AG10803 (cell line): ENCODE results near the gene CABCOCO1.

ENCODE experiments used
- DNase-seq: peaks from one replicate; pipeline ENCODE4 v3.0.0; 2010; ENCODE audit warnings: low read depth
- H3K4me3 ChIP-seq: 2 replicates; pipeline ENCODE4 v1.5.1; 2011; ENCODE audit warnings: mild to moderate bottlenecking, low read length, control low read depth
- TF ChIP-seq, protein P1 (sequence below): conservative IDR thresholded peaks from 2 replicates; pipeline ENCODE4 v1.5.1; 2011; ENCODE audit warnings: mild to moderate bottlenecking, low read length, control low read depth, inconsistent platforms

CABCOCO1 gene

GRCh38 chr10:61792097-61792716 lies 129.5 kb downstream of the CABCOCO1 start:
- no peak overlapping the region for H3K4me3 ChIP-seq
- TF ChIP-seq, protein P1, sequence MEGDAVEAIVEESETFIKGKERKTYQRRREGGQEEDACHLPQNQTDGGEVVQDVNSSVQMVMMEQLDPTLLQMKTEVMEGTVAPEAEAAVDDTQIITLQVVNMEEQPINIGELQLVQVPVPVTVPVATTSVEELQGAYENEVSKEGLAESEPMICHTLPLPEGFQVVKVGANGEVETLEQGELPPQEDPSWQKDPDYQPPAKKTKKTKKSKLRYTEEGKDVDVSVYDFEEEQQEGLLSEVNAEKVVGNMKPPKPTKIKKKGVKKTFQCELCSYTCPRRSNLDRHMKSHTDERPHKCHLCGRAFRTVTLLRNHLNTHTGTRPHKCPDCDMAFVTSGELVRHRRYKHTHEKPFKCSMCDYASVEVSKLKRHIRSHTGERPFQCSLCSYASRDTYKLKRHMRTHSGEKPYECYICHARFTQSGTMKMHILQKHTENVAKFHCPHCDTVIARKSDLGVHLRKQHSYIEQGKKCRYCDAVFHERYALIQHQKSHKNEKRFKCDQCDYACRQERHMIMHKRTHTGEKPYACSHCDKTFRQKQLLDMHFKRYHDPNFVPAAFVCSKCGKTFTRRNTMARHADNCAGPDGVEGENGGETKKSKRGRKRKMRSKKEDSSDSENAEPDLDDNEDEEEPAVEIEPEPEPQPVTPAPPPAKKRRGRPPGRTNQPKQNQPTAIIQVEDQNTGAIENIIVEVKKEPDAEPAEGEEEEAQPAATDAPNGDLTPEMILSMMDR: no peak
- no peak for DNase-seq

- no peak for DNase-seq
- TF ChIP-seq, protein P1: no peak
- H3K4me3 ChIP-seq: no peak overlapping the region
Observed at GRCh38 chr10:61792921-61793320, 130.2 kb downstream of the CABCOCO1 start.

GRCh38 chr10:61793760-61794703 lies 131.3 kb downstream of the CABCOCO1 start:
- no peak overlapping the region for H3K4me3 ChIP-seq
- DNase-seq: peak; percentile 65
- TF ChIP-seq, protein P1: no peak

GRCh38 chr10:61795147-61795546 lies 132.4 kb downstream of the CABCOCO1 start:
- no peak for DNase-seq
- TF ChIP-seq, protein P1: no peak

DNA sequence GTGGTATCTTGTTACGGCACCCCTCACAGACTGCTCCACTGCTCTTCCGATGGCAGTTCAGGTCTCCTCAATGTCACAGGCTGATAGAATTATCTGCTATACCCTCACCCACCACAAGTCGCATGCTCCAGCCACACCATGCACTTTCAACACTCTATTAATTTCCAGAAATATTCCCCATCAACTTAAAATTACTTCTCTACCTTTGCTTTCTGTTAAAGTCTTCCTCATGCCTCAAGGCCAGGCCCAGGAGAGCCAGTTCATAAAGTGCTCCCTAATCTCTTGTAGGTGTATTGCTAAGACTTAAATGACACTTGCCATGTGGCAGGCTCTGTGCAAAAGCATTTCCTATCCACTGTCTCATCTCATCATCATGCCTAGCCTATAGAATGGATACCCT lies 132.8 kb downstream of the CABCOCO1 start:
- DNase-seq: no peak
- H3K4me3 ChIP-seq: no peak overlapping the region
- TF ChIP-seq, protein P1: no peak; the same call in 1 of the 2 replicates

More at GRCh38 chr10:61795147-61795546, 132.4 kb downstream of the CABCOCO1 start:
- H3K4me3 ChIP-seq: no peak overlapping the region

- DNase-seq: no peak
- TF ChIP-seq, protein P1: no peak
- H3K4me3 ChIP-seq: no peak overlapping the region
Observed at GRCh38 chr10:61796785-61797184, 134.1 kb downstream of the CABCOCO1 start.
